ENCODE data around the gene COL4A4. TPM values are rescaled to one million over a fixed set of nuclear protein-coding genes. Genes with fewer than 3 reads are reported as not detected.

The COL4A4 gene
- total and polyA plus RNA-seq, 2 of the 13 experiments (the other 11 are each of a cell fraction or from before 2014, with no cell fraction given): not detected

DNA sequence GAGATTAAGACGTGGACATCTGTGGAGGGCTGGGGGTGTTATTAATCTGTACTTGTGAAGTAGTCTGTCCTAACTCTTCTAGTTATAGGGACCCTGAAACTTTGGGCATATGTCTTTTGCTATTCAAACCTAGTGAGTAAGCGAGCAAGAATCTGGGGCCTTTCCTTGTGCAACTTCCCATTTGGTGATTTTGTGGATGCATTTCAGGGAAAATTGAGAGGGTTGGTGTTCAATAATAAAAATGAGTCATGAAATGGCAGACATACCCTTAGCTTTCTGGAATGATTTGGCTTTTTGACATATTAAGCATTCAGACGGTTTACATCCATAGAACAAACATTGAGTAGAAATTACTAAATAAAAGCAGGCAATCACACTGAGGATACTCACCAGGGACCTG is 17.0 kb downstream of the COL4A4 start (continued):
- no peak for TF ChIP-seq SRSF4 (IDR thresholded peaks at IDR 0.05; ENCODE audit: low read depth, low read length, poor library complexity, severe bottlenecking)
- no peak for TF ChIP-seq SP4 (CRISPR knock-in tag; IDR thresholded peaks at IDR 0.05)
- TF ChIP-seq ZNF335 (CRISPR knock-in tag; IDR thresholded peaks at IDR 0.05): no peak
- no peak for TF ChIP-seq GLI4 (CRISPR knock-in tag; IDR thresholded peaks at IDR 0.05; ENCODE audit: borderline replicate concordance)
- no peak for TF ChIP-seq IKZF1 (IDR thresholded peaks at IDR 0.05)
- TF ChIP-seq RFXANK (CRISPR knock-in tag; IDR thresholded peaks at IDR 0.05): no peak
- no peak for TF ChIP-seq CCDC6 (CRISPR knock-in tag; IDR thresholded peaks at IDR 0.05)

DNA sequence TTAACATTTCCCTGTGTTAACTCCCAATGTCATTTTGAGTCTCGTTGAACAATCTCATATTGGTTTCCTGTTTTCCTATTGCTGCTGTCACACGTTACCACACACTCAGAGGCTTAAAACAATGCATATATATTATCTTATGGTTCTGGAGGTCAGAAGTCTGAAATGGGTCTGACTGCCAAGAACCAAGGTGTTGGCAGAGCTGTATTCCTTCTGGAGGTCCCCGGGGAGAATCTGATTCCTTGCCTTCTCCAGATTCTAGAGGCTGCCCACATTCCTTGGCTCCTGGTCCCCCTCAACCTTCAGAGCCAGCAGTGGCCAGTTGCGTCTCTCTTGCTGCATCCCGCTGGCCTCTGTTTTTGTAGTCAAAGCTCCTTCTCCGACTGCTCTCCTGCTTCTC is 17.5 kb downstream of the COL4A4 start:
- H3K79me2 ChIP-seq (ENCODE audit: insufficient read depth, low read length): no peaks in the 10 kb centered on the region
- CTCF ChIA-PET (ENCODE audit: low intra/inter-chr PET ratio, low total read pairs): no interaction called here
- DNase-seq (ENCODE audit: low spot score) (no peak), ATAC-seq (no peak), FAIRE-seq (no peak)
- H3K4me2 ChIP-seq (ENCODE audit: low read depth, low read length): no peak overlapping the region
- H3K4me1 ChIP-seq (ENCODE audit: insufficient read depth, low read length): no peaks in the 10 kb centered on the region
- TF ChIP-seq ZNF879 (CRISPR knock-in tag; IDR thresholded peaks at IDR 0.05) (no peak), SSRP1 (CRISPR knock-in tag; IDR thresholded peaks at IDR 0.05) (no peak), SP140L (CRISPR knock-in tag; IDR thresholded peaks at IDR 0.05; ENCODE audit: borderline replicate concordance) (no peak), ZBTB1 (CRISPR knock-in tag; IDR thresholded peaks at IDR 0.05; ENCODE audit: borderline replicate concordance) (no peak), ZNF713 (CRISPR knock-in tag; IDR thresholded peaks at IDR 0.05) (no peak)
- TF ChIP-seq, protein P1, sequence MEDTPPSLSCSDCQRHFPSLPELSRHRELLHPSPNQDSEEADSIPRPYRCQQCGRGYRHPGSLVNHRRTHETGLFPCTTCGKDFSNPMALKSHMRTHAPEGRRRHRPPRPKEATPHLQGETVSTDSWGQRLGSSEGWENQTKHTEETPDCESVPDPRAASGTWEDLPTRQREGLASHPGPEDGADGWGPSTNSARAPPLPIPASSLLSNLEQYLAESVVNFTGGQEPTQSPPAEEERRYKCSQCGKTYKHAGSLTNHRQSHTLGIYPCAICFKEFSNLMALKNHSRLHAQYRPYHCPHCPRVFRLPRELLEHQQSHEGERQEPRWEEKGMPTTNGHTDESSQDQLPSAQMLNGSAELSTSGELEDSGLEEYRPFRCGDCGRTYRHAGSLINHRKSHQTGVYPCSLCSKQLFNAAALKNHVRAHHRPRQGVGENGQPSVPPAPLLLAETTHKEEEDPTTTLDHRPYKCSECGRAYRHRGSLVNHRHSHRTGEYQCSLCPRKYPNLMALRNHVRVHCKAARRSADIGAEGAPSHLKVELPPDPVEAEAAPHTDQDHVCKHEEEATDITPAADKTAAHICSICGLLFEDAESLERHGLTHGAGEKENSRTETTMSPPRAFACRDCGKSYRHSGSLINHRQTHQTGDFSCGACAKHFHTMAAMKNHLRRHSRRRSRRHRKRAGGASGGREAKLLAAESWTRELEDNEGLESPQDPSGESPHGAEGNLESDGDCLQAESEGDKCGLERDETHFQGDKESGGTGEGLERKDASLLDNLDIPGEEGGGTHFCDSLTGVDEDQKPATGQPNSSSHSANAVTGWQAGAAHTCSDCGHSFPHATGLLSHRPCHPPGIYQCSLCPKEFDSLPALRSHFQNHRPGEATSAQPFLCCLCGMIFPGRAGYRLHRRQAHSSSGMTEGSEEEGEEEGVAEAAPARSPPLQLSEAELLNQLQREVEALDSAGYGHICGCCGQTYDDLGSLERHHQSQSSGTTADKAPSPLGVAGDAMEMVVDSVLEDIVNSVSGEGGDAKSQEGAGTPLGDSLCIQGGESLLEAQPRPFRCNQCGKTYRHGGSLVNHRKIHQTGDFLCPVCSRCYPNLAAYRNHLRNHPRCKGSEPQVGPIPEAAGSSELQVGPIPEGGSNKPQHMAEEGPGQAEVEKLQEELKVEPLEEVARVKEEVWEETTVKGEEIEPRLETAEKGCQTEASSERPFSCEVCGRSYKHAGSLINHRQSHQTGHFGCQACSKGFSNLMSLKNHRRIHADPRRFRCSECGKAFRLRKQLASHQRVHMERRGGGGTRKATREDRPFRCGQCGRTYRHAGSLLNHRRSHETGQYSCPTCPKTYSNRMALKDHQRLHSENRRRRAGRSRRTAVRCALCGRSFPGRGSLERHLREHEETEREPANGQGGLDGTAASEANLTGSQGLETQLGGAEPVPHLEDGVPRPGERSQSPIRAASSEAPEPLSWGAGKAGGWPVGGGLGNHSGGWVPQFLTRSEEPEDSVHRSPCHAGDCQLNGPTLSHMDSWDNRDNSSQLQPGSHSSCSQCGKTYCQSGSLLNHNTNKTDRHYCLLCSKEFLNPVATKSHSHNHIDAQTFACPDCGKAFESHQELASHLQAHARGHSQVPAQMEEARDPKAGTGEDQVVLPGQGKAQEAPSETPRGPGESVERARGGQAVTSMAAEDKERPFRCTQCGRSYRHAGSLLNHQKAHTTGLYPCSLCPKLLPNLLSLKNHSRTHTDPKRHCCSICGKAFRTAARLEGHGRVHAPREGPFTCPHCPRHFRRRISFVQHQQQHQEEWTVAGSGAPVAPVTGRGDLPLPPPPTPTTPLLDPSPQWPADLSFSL (CRISPR knock-in tag; IDR thresholded peaks at IDR 0.05): no peak
- TF ChIP-seq, protein P2, sequence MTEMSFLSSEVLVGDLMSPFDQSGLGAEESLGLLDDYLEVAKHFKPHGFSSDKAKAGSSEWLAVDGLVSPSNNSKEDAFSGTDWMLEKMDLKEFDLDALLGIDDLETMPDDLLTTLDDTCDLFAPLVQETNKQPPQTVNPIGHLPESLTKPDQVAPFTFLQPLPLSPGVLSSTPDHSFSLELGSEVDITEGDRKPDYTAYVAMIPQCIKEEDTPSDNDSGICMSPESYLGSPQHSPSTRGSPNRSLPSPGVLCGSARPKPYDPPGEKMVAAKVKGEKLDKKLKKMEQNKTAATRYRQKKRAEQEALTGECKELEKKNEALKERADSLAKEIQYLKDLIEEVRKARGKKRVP (CRISPR knock-in tag; IDR thresholded peaks at IDR 0.05): no peak
- TF ChIP-seq, protein P3, sequence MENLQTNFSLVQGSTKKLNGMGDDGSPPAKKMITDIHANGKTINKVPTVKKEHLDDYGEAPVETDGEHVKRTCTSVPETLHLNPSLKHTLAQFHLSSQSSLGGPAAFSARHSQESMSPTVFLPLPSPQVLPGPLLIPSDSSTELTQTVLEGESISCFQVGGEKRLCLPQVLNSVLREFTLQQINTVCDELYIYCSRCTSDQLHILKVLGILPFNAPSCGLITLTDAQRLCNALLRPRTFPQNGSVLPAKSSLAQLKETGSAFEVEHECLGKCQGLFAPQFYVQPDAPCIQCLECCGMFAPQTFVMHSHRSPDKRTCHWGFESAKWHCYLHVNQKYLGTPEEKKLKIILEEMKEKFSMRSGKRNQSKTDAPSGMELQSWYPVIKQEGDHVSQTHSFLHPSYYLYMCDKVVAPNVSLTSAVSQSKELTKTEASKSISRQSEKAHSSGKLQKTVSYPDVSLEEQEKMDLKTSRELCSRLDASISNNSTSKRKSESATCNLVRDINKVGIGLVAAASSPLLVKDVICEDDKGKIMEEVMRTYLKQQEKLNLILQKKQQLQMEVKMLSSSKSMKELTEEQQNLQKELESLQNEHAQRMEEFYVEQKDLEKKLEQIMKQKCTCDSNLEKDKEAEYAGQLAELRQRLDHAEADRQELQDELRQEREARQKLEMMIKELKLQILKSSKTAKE (CRISPR knock-in tag; IDR thresholded peaks at IDR 0.05; ENCODE audit: borderline replicate concordance): no peak
- 0 out of 2 replicates have a peak, but pooled peaks cover 4% of the 10 kb centered on the region for H3K9me3 ChIP-seq (ENCODE audit: low read length)
- H3K27ac ChIP-seq (ENCODE audit: extremely low read length, insufficient read depth, low read length): no peak overlapping the region
- H3K9ac ChIP-seq (ENCODE audit: insufficient read depth, low read depth, low read length): no peak overlapping the region
- intact Hi-C loops (cut with micrococcal nuclease; ENCODE audit: unreplicated experiment) (no loop called here), in situ Hi-C loops (cut with HindIII; ENCODE audit: extremely low pct_ligation_motif_present, low pct_unique_long_range_greater_than_20kb) (no loop called here)
- H2AFZ ChIP-seq (ENCODE audit: low read length): no peak overlapping the region
- peaks cover 0 to 20% of the 10 kb centered on the region in 2 experiments; a peak in 2 of 5 replicates for H3K27me3 ChIP-seq (ENCODE audit: control insufficient read depth in 1 of 2, insufficient read depth in 2 of 2, low read length in 2 of 2)
- H3K36me3 ChIP-seq (replicated peaks in 1 of 2; ENCODE audit: control insufficient read depth in 1 of 2, insufficient read depth in 2 of 2, low read length in 2 of 2): no peaks in the 10 kb centered on the region
- BruUV-seq (replicated peaks): no TSS peak
- H3K4me3 ChIP-seq (replicated peaks in 1 of 3; ENCODE audit: insufficient read depth in 1 of 3, low read depth in 2 of 3, low read length in 3 of 3): no peak overlapping the region
- no peaks in the 10 kb centered on the region for H4K20me1 ChIP-seq (ENCODE audit: insufficient read depth, low read length)
- POLR2A ChIA-PET: no interaction called here
- 33% methylated on average over 6 of the region's 6 CpGs for WGBS (ENCODE audit: low lambda C conversion rate)

Data from HepG2 (cell line).